Upper lobe of left lung (tissue), 4 donors: ENCODE data around the gene CORO7.

Source experiments
- CTCF ChIP-seq, 6 experiments: fragments of 450-650 bp in 4 of 6; fragments of 200-600 bp in 2 of 6; sonication (generic) in 2 of 6; IDR thresholded peaks; one replicate each; pipeline ENCODE4 v1.5.1; 2016 to 2019; ENCODE audit warnings: antibody characterized with exemption in 6 of 6
- EP300 ChIP-seq, 4 donors: sonication (generic); formaldehyde crosslinking; IDR thresholded peaks; one replicate each; pipeline ENCODE4 v1.5.1; 2017; ENCODE audit warnings: antibody characterized with exemption in 4 of 4, control low read depth in 2 of 4
- POLR2A ChIP-seq, 4 donors: fragments of 450-650 bp; IDR thresholded peaks; one replicate each; pipeline ENCODE4 v1.5.1; 2016 to 2017; ENCODE audit warnings: antibody characterized with exemption in 4 of 4, mild to moderate bottlenecking in 2 of 4
- POLR2AphosphoS5 ChIP-seq, 2 donors: sonication (generic); formaldehyde crosslinking; IDR thresholded peaks; one replicate each; pipeline ENCODE4 v1.5.1; 2017; ENCODE audit warnings: antibody characterized with exemption in 2 of 2

- TF ChIP-seq CTCF (IDR thresholded peaks at IDR 0.05) (no peak), POLR2A (IDR thresholded peaks at IDR 0.05) (no peak), POLR2AphosphoS5 (IDR thresholded peaks at IDR 0.05) (no peak), EP300 (IDR thresholded peaks at IDR 0.05) (no peak)
Observed at GRCh38 chr16:4323845-4324488, 92.4 kb downstream of the CORO7 start.
